Lung (tissue), 12 donors: ENCODE results near the gene MCM3AP. TPM values are rescaled to one million over a fixed set of nuclear protein-coding genes. Genes with fewer than 3 reads are reported as not detected.

Experiments used
- ATAC-seq: fragments of 200-7000 bp; cut with Tn5 transposase; one replicate; pipeline ENCODE4 v1.9.1; 2020; ENCODE audit warnings: moderate number of reproducible peaks; ENCODE audit not compliant: insufficient read depth, low FRiP score
- DNase-seq, 3 donors: peaks; one replicate each; pipeline ENCODE4 v3.0.0-alpha.2; 2013 to 2017
- H3K27ac ChIP-seq, 2 donors: one replicate each; pipeline ENCODE4 v1.5.1; 2013; ENCODE audit warnings: mild to moderate bottlenecking in 2 of 2, moderate library complexity in 2 of 2, control low read depth in 1 of 2, inconsistent platforms in 1 of 2, low read depth in 1 of 2, low read length in 1 of 2
- H3K27me3 ChIP-seq, 3 donors: one replicate each; pipeline ENCODE4 v1.5.1; 2013; ENCODE audit warnings: low read length in 2 of 3; ENCODE audit not compliant: control insufficient read depth in 3 of 3, insufficient read depth in 3 of 3
- H3K36me3 ChIP-seq, 4 donors: one replicate each; pipeline ENCODE4 v1.5.1; 2013; ENCODE audit warnings: low read length in 4 of 4, mild to moderate bottlenecking in 1 of 4, moderate library complexity in 1 of 4; ENCODE audit not compliant: control insufficient read depth in 4 of 4, insufficient read depth in 4 of 4
- H3K4me1 ChIP-seq, 5 donors: one replicate each; pipeline ENCODE4 v1.5.1; 2013; ENCODE audit warnings: low read length in 5 of 5, mild to moderate bottlenecking in 2 of 5, moderate library complexity in 1 of 5; ENCODE audit not compliant: control insufficient read depth in 5 of 5, insufficient read depth in 5 of 5
- H3K4me3 ChIP-seq: one replicate; pipeline ENCODE4 v1.5.1; 2013; ENCODE audit warnings: mild to moderate bottlenecking, control low read depth, moderate library complexity
- H3K9ac ChIP-seq, 2 donors: one replicate each; pipeline ENCODE4 v1.5.1; 2013; ENCODE audit warnings: low read length in 2 of 2, control low read depth in 1 of 2; ENCODE audit not compliant: insufficient read depth in 1 of 2
- H3K9me3 ChIP-seq, 4 donors: one replicate each; pipeline ENCODE4 v1.5.1; 2013; ENCODE audit warnings: low read length in 3 of 4, mild to moderate bottlenecking in 1 of 4, moderate library complexity in 1 of 4; ENCODE audit not compliant: control insufficient read depth in 4 of 4, insufficient read depth in 3 of 4
- CTCF ChIP-seq: IDR thresholded peaks from 2 replicates; pipeline ENCODE4 v1.5.1; 2012; ENCODE audit warnings: mild to moderate bottlenecking; ENCODE audit errors: control extremely low read depth, extremely low read depth
- WGBS, 2 donors: extraction: QIAGEN DNeasy Blood & Tissue Kit; methylation state at CpG; one replicate each; pipeline ENCODE4 v1.1.7; 2013; 5-methylcytosine and 5-hydroxymethylcytosine counted together
- polyA plus RNA-seq, 2 donors: library from polyadenylated mRNA; stranded (reverse); fragments of 200-250 nt; gene quantifications; one replicate each; pipeline ENCODE4 v1.2.1, GENCODE V29; 2013
- total RNA-seq, 2 donors: library from RNA; depleted of rRNA in 1 of 2; stranded (reverse); fragments of >200 nt in 1 of 2; gene quantifications; one replicate each; pipeline ENCODE4 v1.2.1, GENCODE V29; 2014 to 2021
- donor health status: control.
- donor health status: control.
- donor health status: Bipolar disorder and iron deficiency.
- donor health status: healthy.
- donor health status: DM: yes; HTN: yes; CAD: no.

MCM3AP gene
- total and polyA plus RNA-seq, 4 donors = 40.7 to 114 (median 78.7) TPM

- peaks cover 25 to 67% (median 50%) of the 10 kb centered on the region in 4 donors for H3K36me3 ChIP-seq
- ATAC-seq = no peak
- no peak overlapping the region for H3K4me3 ChIP-seq
- H3K9me3 ChIP-seq = no peaks in the 10 kb centered on the region
- H3K27ac ChIP-seq = peak overlapping the region in 1 of 2 donors; percentile 51
- no peak overlapping the region for H3K9ac ChIP-seq
- H3K27me3 ChIP-seq = no peaks in the 10 kb centered on the region
- TF ChIP-seq CTCF = no peak
- DNase-seq = no peak
- H3K4me1 ChIP-seq = no peaks in the 10 kb centered on the region
- 92 to 96% methylated on average over 18 of the region's 18 CpGs for WGBS, 2 donors
Observed at GRCh38 chr21:46256501-46256994, 28.9 kb downstream of the MCM3AP start.

- no peak for TF ChIP-seq CTCF
- DNase-seq = no peak
- Histone ChIP-seq H3K9ac (no peak overlapping the region), H3K36me3 (peaks cover 29 to 63% (median 51%) of the 10 kb centered on the region in 4 donors), H3K9me3 (no peaks in the 10 kb centered on the region), H3K4me1 (no peaks in the 10 kb centered on the region), H3K27me3 (no peaks in the 10 kb centered on the region), H3K27ac (peak overlapping the region in 1 of 2 donors; percentile 51), H3K4me3 (no peak overlapping the region)
- no peak for ATAC-seq
- 95 to 96% methylated on average over 6 of the region's 6 CpGs for WGBS, 2 donors
Observed at GRCh38 chr21:46255758-46256337, 29.6 kb downstream of the MCM3AP start.

- WGBS, 2 donors = 87 to 96% methylated on average over 11 of the region's 11 CpGs
- no peaks in the 10 kb centered on the region for H3K9me3 ChIP-seq
- DNase-seq = no peak
- no peaks in the 10 kb centered on the region for H3K27me3 ChIP-seq
- H3K4me3 ChIP-seq = no peak overlapping the region
- H3K36me3 ChIP-seq = peaks cover 31 to 61% (median 51%) of the 10 kb centered on the region in 4 donors
- no peak overlapping the region for H3K27ac ChIP-seq
- ATAC-seq = no peak
- TF ChIP-seq CTCF = no peak
- no peak overlapping the region for H3K9ac ChIP-seq
- no peaks in the 10 kb centered on the region for H3K4me1 ChIP-seq
Observed at GRCh38 chr21:46255166-46255565, 30.2 kb downstream of the MCM3AP start.
